Muscle layer of duodenum (tissue), 2 donors: ENCODE results near the gene HDAC5.
"Not testable (repeated sequence)": the region's sequence is repeated elsewhere in the genome, so short reads cannot be mapped to it uniquely, and the experiment has no call there.

Experiments used
- H3K27ac ChIP-seq: one replicate; pipeline ENCODE4 v1.7.0; 2013; ENCODE audit warnings: mild to moderate bottlenecking, low read length
- H3K27me3 ChIP-seq: one replicate; pipeline ENCODE4 v1.7.0; 2013; ENCODE audit warnings: low read depth, mild to moderate bottlenecking, control low read depth, low read length
- H3K36me3 ChIP-seq, 2 donors: one replicate each; pipeline ENCODE4 v1.7.0; 2013; ENCODE audit warnings: low read length in 2 of 2, control low read depth in 1 of 2, mild to moderate bottlenecking in 1 of 2; ENCODE audit not compliant: insufficient read depth in 2 of 2, control insufficient read depth in 1 of 2
- H3K4me1 ChIP-seq, 2 donors: one replicate each; pipeline ENCODE4 v1.7.0; 2013; ENCODE audit warnings: low read length in 2 of 2, mild to moderate bottlenecking in 2 of 2, control low read depth in 1 of 2, moderate library complexity in 1 of 2; ENCODE audit not compliant: insufficient read depth in 2 of 2, control insufficient read depth in 1 of 2
- H3K4me3 ChIP-seq, 2 donors: one replicate each; pipeline ENCODE4 v1.7.0; 2013; ENCODE audit warnings: low read length in 2 of 2, low read depth in 1 of 2, mild to moderate bottlenecking in 1 of 2
- H3K9me3 ChIP-seq, 2 donors: one replicate each; pipeline ENCODE4 v1.7.0; 2013; ENCODE audit warnings: low read length in 2 of 2, control low read depth in 1 of 2, mild to moderate bottlenecking in 1 of 2; ENCODE audit not compliant: control insufficient read depth in 1 of 2
- donor health status: healthy.

Gene HDAC5

DNA sequence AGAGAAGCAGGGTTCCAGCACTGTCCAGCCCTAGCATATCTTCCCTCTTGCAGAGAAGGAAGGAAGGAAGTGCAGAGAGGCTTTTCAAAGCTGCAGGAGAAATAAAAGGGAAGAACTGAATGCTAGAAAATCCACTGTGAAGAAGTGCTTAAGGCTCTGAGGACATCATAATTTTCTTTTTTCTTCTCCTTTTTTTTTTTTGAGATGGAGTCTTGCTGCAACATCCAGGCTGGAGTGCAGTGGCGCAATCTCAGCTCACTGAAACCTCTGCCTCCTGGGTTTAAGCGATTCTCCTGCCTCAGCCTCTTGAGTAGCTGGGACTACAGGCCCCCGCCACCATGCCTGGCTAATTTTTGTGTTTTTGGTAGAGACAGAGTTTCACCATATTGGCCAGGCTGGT, 25.6 kb upstream of the HDAC5 start:
- H3K4me3 ChIP-seq, H3K27me3 ChIP-seq, H3K36me3 ChIP-seq, H3K4me1 ChIP-seq, H3K27ac ChIP-seq, H3K9me3 ChIP-seq: not testable (repeated sequence)

DNA sequence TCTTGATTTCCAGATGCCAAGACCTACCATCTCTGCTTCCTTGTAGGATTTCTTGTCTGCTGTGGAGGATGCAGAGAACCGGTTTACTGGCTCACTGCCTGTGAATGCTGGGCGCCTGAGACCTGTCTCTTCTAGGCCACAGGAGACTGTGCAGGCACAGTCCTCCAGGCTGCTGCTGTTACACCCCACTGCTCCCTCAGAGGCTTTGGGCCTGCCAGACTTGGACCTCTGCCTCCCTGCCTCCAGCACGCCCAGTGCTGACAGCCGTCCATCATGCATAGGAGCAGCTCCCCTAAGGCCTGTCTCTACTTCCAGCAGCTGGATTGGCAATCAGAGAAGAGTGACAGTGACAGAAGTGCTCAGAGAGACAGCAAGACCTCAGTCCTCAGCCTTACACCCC, 24.4 kb upstream of the HDAC5 start:
- Histone ChIP-seq H3K9me3 (no peaks in the 10 kb centered on the region), H3K36me3 (no peaks in the 10 kb centered on the region), H3K27ac (no peak overlapping the region), H3K27me3 (no peaks in the 10 kb centered on the region), H3K4me1 (no peaks in the 10 kb centered on the region), H3K4me3 (no peak overlapping the region)

DNA sequence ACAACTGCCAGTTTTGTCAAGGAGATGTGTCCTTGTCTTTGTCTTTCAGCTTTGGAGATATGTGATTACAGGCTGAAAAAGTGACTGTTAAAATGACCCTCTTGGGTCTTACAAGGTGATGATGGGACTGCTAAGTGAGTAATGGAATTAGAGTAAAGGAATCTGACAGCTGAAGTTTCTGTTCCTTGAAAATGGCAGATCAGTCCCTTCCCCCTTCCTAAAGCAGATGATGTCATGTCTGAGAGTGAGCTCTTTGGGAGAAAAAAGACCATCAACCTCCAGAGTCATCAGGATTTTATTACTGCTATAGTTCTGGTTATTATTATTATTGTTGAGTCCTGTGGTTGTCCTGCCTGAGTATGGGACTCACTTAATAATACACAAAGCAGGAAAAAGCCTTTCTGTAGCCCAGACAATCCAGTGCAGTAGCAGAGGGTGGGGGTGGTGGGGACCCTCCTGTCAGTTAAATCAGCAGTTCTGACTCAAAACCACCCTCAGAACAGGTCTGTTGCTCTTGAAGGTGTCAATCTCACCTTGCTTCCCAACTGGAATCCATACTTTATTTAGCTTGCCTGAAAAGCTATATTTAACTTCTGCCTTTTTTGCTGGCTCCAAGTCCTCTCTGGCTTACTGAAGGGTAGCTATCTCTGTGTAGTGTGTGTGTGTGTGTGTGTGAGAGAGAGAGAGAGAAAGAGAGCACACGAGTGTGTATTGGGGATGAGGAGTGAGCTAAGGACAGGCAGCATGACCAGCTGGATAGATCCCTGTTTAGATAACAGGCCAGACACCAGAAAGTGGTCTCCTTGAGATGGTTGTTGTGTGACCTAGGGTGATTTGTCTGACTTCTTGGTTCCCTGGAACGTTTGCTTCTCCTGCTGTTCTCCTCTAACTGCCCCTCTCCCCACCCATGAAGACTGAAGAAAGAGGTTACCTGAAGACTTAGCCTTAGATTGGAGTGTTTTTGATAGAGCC, 23.2 kb upstream of the HDAC5 start:
- H3K4me1 ChIP-seq, result peaks cover 0 to 9% of the 10 kb centered on the region in 2 donors
- H3K4me3 ChIP-seq, result no peak overlapping the region
- H3K27ac ChIP-seq, result no peak overlapping the region
- H3K27me3 ChIP-seq, result no peaks in the 10 kb centered on the region
- no peaks in the 10 kb centered on the region for H3K9me3 ChIP-seq
- no peaks in the 10 kb centered on the region for H3K36me3 ChIP-seq

DNA sequence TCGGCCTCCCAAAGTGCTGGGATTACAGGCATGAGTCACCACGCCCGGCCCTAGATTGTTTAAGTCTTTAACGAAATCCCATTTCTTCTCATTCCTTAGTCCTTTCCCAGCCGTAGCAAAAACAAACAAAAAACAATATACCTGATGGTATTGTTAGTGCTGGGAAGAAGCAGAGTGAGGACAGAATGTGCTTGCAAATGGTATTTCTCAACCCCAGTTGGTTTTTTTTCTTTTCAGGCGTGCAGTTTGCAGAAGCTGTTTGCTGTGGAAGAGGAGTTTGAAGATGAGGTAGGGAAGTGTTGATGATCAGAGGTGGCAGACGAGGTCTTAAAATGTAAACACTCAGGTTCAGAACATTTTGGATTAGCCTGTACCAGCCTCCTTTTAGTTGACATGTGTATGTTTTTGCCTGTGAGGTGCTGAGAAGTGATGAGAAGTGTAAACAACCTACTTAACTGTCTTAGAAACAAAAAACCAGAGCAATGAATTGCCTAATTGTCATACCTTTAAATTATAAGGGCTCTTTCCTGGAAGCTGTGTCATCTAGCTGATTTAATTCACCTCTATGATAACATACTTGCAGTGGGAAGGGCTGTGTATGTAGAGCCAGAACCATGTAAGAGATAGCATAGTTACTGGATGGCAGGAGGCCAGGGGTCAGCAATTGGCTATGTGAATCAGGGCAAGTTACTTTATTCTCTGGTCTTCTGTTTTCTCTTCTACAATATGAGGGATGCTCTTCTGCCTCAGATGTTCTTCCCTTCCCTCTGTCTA, 21.7 kb upstream of the HDAC5 start:
- Histone ChIP-seq H3K4me1 (peaks cover 0 to 9% of the 10 kb centered on the region in 2 donors), H3K9me3 (no peaks in the 10 kb centered on the region), H3K27ac (no peak overlapping the region)

DNA sequence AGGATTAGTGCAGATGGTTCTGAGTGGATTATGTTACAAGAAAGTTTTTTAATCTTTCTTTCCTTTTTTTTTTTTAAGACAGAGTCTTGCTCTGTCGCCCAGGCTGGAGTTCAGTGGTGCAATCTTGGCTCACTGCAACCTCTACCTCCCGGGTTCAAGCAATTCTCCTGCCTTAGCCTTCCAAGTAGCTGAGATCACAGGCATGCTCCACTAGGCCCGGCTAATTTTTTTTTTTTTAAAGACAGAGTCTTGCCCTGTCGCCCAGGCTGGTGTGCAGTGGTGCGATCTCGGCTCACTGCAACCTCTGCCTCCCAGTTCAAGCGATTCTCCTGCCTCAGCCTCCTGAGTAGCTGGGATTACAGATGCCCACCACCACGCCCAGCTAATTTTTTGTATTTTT, 20.5 kb upstream of the HDAC5 start:
- not testable (repeated sequence) for H3K4me3 ChIP-seq, H3K36me3 ChIP-seq, H3K27ac ChIP-seq, H3K27me3 ChIP-seq, H3K9me3 ChIP-seq, H3K4me1 ChIP-seq

More for the DNA sequence above, 21.7 kb upstream of the HDAC5 start:
- H3K36me3 ChIP-seq, result no peaks in the 10 kb centered on the region
- H3K27me3 ChIP-seq, result no peaks in the 10 kb centered on the region
- H3K4me3 ChIP-seq, result no peak overlapping the region

DNA sequence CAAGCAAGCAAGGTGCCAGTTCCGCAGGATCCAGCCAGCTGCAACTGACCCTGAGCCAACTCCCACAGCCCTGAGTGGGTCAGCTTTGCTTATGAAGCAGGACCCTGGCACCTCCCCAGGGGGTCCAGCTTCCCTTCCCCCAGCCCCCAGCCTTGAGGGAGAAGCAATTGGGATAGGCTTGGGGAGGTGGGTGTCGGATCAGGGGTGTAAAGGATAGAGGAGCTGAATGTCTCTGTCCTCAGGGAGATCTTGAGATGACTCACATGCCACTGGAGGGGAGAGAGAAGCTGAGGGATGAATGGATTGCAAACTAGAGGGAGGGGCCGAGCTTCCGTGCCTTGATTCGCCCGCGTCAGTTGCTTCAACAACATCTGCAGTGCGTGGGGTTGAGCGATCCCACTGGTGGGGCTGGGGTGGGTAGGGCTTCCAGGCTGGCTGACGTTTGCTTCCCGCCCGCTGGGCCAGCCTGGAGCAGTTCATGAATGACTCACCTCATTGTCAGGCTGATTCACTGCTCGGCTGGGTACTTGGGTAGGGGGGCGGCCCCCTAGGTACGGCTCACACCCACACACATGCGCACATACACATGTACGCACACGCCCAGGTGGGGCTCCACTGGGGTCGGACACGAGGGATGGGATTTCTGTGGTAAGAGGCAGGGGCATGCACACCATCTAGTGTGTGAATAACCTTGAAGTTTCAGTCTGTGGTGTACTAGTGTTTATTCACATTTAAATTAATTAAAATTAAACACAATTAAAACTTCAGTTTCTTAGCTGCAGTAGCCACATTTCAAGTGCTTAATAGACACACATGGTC, 14.7 kb upstream of the HDAC5 start:
- Histone ChIP-seq H3K4me3 (no peak overlapping the region), H3K36me3 (no peaks in the 10 kb centered on the region), H3K9me3 (no peaks in the 10 kb centered on the region), H3K4me1 (peaks cover 5 to 13% of the 10 kb centered on the region in 2 donors), H3K27me3 (no peaks in the 10 kb centered on the region), H3K27ac (no peak overlapping the region)

DNA sequence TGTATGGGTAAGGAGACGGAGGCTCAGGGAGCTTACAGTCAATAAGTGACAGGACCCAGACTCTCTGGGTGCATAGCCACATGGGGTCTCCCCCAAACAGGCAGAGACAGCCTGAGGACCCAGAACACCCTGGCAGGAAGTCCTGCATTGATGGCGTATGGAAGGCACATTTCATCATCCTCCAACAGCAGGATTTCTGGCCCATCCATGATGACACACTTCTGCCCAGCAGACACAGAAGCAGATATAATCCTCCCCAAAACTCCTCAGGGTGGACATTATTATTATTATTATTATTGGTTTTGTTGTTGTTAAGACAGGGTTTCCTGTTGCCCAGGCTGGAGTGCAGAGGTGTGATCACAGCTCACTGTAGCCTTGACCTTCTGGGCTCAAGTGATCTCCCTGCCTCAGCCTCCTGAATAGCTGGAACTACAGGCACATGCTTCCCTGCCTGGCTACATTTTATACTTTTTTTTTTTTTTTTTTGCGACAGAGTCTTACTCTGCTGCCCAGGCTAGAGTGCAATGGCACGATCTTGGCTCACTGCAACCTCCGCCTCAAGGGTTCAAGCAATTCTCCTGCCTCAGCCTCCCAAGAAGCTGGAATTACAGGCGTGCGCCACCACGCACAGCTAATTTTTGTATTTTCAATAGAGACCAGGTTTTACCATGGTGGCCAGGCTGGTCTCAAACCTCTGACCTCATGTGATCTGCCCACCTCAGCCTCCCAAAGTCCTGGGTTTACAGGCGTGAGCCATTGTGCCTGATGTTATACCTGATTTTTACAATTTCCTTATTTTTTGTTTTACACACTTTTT, 11.5 kb upstream of the HDAC5 start:
- Histone ChIP-seq H3K27me3 (no peaks in the 10 kb centered on the region), H3K9me3 (no peaks in the 10 kb centered on the region), H3K27ac (no peak overlapping the region), H3K4me3 (no peak overlapping the region), H3K4me1 (peaks cover 3 to 5% of the 10 kb centered on the region in 2 donors), H3K36me3 (no peaks in the 10 kb centered on the region)

DNA sequence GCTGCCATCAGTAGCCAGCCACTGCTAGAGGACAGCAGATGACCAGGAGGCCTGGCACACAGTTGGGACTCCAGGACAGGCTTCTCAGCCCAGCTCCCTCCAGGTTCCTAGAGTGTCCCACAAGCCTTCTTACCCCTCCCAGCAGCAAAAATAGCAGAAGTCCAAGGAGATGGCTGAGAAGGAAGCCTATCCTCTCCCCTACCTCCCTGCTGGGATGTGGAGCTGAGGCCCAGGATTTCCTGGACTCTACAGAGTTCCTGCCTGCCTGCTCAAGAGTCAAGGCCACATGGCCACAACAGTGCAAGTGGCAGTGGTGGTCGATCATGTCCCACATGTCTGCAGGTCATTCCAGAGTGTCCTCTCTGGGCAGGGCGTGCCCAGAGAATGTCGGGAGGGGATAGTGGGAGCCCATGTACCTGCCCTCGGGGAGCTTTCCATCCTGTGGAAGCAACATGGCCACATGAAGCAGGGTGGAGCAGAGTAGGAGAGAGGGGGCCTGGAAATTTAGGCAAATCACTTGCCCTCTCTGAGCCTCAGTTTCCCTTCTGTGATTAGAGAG, 10.6 kb upstream of the HDAC5 start:
- Histone ChIP-seq H3K4me3 (no peak overlapping the region), H3K36me3 (no peaks in the 10 kb centered on the region), H3K27me3 (no peaks in the 10 kb centered on the region), H3K4me1 (peaks cover 3 to 5% of the 10 kb centered on the region in 2 donors), H3K9me3 (no peaks in the 10 kb centered on the region), H3K27ac (no peak overlapping the region)

DNA sequence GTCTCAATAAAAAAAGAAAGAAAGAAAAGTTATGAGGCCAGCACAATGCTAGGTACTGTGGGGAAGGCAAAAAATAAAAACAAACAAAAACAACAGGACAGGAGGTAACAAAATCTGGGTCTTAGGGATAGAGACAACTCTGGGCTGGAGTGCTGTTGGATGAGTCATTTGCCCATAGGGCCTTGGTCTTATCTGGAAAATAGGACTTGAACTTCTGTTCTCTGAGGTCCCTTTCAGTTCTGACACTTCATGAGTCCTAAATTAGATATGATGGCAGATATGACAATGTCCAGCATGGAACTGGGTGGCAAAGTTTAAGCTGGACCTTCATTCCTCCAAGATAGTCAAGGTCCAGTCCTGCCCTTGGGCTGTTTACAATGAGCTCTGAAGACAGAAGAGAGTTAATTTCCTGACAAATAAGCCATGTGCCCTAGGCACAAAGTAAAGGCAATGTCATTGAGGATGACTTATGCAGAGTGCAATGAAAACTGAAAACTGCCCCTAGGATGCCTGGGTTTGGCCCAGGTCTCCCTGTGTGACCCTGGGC, 8.9 kb upstream of the HDAC5 start:
- Histone ChIP-seq H3K27me3 (no peaks in the 10 kb centered on the region), H3K4me3 (no peak overlapping the region), H3K36me3 (no peaks in the 10 kb centered on the region), H3K4me1 (no peaks in the 10 kb centered on the region), H3K27ac (no peak overlapping the region), H3K9me3 (no peaks in the 10 kb centered on the region)

DNA sequence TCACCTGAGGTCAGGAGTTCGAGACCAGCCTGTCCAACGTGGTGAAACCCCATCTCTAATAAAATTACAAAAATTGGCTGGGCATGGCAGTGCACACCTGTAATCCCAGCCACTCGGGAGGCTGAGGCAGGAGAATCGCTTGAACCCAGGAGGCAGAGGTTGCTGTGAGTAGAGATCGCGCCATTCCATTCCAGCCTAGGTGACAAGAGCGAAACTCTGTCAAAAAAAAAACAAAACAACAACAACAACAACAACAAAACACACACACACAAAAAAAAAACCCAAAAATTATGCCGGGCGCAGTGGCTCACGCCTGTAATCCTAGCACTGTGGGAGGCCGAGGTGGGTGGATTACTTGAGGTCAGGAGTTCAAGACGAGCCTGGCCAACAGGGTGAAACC, 7.9 kb upstream of the HDAC5 start:
- H3K9me3 ChIP-seq, H3K4me1 ChIP-seq, H3K4me3 ChIP-seq, H3K36me3 ChIP-seq, H3K27ac ChIP-seq, H3K27me3 ChIP-seq: not testable (repeated sequence)
